Endometrial microvascular endothelial cells (primary cell): Measurements from ENCODE around the gene CDC42EP1. TPM values are rescaled to one million over a fixed set of nuclear protein-coding genes. Genes with fewer than 3 reads are reported as not detected.
"Not testable (repeated sequence)": the region's sequence is repeated elsewhere in the genome, so short reads cannot be mapped to it uniquely, and the experiment has no call there.

ENCODE experiments used
- in situ Hi-C: cut with HindIII; loops from 2 replicates; pipeline ENCODE4 v1.10.0; 2017; ENCODE audit warnings: low sequenced_read_pairs, low pct_unique_long_range_greater_than_20kb; ENCODE audit errors: inconsistent ontology term
- total RNA-seq: library from RNA; depleted of rRNA; stranded (reverse); fragments of >200 nt; gene quantifications from one replicate; pipeline ENCODE4 v1.2.3, GENCODE V29; 2015; ENCODE audit errors: inconsistent ontology term

The CDC42EP1 gene
- total RNA-seq, 1 donor from 2014 or later, result 72.2 TPM

DNA sequence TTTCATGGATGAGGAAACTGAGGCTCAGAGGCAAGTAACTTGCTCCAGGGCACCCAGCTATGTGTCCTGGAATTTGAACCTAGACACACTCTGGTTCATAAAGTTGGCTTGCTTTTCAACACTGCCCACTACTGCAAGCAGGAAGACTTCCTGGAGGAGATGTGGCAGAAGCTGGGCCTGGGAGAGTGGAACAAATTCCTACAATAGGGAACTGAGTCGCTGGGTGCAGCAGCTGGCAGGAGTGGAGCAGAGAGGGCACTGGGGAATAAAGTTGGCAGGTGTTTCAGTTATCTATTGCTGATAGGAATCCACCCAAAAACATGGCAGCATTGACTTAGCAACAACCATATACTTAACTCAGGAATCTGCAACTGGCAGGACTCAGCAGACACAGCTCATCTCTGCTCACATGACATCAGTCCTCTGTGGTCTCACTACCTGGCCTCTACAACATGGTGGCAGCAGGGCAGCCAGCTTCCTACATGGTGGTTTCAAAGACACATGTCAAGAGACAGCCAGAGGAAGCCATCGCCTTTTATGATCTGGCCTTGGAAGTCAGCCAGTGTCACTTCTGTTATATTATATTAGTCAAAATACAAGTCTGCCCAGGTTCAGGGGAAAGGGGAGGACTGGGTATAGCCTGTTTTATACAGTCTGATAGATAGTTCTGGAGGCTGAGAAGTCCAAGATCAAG, 30.5 kb upstream of the CDC42EP1 start:
- in situ Hi-C loops, result no loop called here

DNA sequence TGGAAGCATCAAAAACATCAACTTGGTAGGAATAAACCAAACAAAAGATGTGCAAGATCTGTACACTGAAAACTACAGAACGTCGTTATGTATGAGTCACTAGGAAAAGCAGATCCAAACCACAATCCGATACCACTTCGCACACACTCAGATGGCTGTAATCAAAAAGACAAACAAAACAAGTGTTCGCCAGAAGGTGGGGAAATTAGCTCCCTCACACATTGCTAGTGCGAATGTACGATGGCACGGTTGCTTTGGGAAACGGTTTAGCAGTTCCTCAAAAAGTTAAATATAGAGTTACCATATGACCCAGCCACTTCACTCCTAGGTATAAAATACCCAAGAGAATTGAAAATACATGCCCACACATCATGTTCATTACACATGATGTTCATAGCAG, 26.3 kb upstream of the CDC42EP1 start:
- in situ Hi-C loops, result no loop called here

DNA sequence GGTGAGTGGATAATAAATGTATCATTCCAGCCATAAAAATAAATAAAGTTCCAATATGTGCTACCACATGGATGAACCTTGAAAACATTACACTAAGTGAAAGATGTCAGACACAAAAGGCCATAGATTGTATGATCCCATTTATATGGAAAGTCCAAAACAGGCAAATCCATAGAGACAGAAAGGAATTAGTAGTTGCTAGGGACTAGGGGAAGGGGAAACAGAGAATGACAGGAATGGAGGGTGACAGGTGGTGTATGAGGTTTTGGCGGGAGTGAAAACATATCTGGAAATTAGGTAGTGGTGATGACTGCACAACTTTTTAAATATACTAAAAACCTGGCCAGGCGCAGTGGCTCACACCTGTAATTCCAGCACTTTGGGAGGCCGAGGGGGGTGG, 25.8 kb upstream of the CDC42EP1 start:
- in situ Hi-C loops, result no loop called here

DNA sequence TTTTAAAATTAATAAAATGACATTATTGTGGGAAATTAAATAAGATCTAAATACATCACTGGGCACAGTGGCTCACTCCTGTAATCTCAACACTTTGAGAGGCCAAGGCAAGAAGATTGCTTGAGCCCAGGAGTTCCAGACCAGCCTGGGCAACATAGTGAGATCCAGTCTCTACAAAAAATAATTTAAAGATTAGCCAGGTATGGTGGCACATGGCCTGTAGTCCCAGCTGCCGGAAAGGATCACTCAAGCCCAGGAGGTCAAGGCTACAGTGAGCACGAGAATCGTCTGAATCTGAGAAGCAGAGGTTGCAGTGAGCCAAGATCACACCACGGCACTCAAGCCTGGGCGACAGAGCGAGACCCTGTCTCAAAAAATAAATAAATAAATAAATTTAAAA, 25.1 kb upstream of the CDC42EP1 start:
- in situ Hi-C loops, result no loop called here

DNA sequence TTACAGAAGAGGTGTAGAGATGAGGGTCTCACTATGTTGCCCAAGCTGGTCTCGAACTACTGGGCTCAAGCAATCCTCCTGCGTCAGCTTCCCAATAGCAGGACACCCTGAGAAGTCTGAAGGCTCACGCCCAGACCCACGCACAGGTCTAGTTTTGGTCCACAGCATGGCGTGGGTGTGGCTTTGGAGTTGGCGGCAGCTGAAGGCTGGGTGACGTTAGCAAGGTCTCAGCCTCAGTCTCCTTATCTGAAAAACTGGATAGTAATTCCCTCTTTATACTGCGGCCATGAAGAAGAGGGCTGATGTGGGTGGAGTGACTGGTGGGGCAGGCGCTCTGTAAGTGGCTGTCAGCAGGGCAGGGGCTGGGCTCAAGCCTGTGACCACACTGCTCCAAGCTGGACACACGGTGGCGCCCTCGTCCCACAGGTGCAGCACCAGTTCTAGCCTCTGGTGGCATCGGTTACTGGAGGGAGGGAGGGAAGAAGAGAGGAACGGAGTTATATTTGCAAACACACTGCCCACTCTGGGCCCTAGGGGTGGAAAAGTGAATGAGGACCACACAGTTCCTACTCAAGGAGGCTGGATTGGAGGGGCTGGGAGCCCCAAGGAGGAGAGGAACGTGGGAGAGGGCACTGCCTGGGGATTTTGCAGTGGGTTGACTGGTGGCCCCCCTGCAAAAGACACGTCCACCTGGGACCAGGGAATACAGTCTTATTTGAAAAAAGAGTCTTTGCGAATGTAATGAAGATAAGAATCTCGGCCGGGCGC, 21.5 kb upstream of the CDC42EP1 start:
- in situ Hi-C loops, result no loop called here

DNA sequence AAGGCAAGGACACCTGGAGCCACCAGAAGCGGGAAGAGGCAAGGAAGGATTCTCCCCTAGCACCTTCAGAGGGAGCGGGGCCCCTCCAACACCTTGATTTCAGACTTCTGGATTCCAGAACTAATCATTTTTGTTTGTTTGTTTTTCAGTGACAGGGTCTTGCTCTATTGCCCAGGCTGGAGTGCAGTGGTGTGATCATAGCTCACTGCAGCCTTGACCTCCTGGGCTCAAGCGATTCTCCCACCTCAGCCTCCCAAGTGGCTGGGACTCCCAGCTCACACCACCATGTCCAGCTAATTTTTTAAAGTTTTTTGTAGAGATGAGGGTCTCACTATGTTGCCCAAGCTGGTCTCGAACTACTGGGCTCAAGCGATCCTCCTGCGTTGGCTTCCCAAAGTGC, 20.5 kb upstream of the CDC42EP1 start:
- in situ Hi-C loops, result not testable (repeated sequence)

DNA sequence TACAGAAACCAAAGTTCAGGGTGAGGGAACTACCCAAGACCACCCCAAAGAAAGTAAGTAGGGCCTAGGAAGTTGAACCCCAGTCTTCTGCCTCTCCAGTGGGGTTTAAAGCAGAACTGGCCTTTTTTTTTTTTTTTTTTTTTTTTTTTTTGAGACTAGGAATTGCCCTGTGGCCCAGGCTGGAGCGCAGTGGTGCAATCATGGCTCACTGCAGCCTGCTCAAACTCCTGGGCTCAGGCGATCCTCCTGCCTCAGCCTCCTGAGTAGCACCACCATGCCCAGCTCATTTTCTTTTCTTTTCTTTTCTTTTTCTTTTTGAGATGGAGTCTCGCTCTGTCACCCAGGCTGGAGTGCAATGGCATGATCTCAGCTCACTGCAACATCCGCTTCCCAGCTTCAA, 17.9 kb upstream of the CDC42EP1 start:
- in situ Hi-C loops, result not testable (repeated sequence)

DNA sequence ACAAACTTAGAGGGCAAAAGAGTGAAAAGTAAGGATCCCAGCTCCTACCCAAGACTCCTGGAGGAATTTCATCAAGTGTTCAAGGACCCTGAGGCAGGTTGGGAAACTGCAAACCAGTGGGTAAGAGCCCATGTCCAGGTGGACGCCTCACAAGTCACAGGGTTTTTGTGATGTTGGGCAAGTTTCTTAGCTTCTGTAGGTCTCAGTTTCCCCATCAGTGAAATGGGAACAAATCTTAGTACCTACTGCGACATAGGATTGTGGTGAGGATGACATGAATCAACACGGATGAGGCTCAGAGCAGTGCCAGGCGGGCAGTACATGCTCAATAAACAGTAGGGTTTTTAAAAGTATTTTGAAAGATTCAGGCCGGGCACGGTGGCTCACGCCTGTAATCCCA, 17.3 kb upstream of the CDC42EP1 start:
- in situ Hi-C loops, result no loop called here

DNA sequence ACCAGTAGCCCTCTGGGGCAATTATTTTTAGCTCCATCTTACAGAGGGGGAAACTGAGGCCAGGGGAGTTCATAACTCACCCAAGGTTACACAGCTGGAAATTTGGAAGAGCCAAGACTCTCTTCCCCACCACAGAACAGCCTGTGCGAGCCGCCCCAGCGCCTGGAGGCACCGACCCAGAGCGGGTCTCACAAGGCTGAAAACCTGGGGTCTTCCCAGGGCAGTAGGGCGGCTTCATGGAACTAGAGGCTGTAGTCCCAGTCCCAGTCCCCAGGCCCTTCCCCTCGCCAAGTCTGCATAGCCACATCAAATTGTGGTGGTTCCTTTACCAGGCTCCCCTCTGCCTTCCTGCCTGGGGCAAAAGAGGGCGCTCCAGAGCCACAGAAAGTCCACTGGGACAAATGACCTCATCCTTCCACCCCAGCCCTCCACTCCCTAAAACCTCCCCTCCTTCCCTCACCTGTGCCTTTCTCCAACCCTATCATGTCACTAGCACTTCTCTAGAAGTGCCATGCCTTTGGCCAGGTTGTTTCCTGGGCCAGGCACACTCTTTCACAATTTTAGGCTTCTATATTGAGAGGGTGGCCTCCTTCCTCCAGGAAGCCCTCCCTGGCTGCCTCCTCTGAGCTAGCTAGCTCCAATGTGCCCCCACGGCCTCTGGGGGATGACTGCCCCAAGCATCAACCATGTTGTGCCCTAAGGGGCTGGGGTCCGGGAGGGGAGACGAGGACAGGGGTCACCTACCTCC, 15.2 kb upstream of the CDC42EP1 start:
- in situ Hi-C loops, result no loop called here

DNA sequence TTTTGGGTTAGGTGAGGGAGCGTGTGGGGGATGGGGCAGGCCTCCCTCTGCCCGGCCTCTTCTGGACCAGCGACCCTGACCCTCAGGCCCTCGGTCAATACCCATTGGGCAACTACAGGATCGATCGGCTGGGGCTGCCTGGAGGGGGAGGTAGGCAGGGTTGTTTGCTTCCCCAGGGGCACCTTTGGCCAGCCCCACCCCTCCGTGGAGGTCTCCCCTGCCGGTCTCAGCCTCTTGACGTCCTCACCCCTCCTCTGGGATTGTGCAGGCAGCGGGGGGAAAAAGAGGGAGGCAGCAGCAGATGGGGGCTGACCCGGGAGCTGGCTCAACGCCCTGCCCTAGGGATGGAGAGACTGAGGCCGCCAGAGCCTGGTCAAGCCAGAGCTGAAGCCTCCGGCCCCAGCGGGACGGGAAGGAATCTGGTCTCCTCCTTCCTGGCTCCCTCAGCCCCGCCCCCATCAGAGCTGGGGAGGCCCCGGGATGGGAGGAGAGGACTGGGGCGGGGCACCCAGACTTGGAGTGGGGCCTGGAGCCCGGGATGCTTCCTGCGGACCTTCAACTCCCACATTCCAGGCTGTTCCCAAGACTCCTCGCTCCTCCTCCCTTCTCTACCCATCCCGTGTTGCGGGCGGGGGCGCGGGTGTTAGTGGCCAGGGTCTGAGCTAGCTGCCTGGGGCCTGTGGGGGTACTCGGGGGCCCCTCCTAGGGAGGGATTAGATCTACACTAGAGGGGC, 14.4 kb upstream of the CDC42EP1 start:
- in situ Hi-C loops, result no loop called here

DNA sequence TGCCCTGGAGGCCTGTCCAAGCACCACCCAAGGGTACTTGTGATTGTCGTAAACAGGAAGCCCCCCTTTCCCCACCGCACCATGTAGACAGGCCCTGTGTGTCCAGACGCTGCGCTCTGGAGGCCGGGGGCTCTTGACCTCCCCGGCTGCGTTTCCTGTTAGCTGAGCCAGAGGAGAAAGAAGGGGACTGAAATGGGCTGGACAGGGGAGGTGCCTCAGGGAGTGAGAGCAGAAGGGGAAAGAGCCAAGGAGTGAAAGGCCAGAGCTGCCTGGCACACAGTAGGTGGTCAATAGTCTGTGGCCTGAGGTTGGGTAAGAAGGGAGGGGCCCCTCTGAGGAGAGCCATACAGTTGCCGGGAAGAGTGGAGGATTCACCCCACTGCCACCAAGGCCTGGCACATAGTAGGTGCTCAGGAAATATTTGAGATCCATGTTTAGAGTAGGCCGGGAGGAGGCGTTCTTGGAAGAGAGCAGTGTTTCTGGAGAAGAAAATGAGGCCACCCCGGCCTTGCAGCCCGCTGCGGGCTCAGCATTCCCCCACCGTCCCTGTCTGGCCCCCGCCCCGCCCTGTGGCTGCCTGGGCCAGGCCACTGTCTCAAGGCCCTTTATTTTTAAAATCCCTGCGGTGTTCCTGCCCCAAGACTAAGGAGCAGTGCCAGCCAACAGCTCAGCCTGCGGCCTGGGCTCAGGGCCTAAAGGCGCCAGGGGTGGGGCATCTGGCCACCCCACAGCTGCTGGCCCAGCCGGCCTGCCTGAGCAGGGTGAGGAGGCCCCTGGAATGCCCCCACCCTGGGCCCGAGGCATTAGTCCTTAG, 13.6 kb upstream of the CDC42EP1 start:
- in situ Hi-C loops, result no loop called here

DNA sequence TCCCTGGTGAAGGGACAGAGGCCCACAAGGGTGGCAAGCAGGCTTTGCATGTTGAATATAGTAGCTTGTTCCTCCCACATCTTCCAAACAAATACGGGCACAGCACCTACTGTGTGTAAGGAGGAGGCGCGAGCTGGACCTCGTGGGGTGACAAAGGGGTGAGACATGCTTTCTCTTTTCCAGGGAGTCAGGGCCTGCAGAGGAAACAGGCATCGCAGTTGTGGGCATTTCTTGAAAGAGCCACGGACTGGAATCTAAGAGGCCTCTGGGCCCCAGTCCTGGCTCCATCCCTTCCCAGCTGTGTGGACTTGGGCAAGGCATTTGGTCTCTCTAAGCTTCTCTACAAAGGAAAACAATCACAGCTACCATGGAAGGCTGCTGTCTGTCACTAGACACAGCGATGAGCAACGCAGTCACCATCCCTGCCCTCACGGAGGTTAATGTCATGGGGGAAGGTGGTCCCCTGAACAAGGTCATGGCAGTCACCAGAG, 13.0 kb upstream of the CDC42EP1 start:
- in situ Hi-C loops, result no loop called here

DNA sequence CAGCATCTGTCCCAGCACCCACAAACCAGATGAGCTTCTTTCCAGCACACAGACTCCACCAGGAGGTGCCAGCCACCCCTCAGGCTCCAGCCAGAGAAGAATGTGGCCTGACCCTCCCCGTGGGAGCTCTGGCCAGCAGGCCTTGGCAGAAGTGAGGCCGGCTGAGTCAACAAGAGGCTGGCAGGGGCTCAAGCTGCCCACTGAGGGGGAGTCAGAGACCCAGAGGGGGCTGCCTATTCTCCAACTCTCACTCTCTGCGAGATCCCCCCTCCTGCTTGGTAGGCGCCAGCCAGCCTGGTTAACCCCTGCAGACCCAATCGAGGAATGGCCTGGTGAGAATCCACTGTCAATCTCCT, 10.6 kb upstream of the CDC42EP1 start:
- in situ Hi-C loops, result no loop called here

DNA sequence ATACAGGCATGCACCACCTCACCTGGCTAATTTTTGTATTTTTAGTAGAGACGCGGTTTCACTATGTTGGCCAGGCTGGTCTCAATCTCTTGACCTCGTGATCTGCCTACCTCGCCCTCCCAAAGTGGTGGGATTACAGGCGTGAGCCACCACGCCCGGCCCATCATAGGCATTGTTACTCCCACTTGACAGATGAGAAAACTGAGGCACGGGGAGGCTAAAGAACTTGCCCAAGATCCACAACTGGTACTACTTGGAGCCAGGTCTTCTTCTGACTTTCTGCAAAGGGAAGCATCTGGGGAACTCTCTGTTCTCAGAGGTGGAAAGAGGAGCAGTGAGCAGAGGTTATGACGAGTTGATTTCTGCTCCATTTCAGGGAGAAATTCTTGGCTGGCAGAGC, 9.4 kb upstream of the CDC42EP1 start:
- in situ Hi-C loops, result not testable (repeated sequence)

DNA sequence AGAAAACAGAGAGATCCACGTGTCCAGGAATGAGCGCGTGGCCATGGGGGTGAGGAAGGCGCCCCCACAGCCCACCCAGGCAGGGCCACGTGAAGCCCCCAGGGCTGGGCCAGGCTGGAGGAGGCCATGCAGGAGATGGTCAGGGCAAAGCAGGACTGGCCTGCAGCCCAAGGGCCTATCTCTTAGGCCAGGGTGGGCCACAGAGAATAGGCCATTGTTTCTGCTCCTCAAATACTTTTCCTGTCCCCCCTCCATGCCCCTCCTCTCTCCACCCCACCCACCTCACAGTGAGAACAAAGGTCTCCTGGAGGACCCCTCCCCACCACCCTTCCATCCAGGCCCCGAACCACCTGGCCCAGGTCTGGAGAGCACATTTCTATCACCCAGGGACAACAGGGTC, 8.3 kb upstream of the CDC42EP1 start:
- in situ Hi-C loops, result no loop called here

DNA sequence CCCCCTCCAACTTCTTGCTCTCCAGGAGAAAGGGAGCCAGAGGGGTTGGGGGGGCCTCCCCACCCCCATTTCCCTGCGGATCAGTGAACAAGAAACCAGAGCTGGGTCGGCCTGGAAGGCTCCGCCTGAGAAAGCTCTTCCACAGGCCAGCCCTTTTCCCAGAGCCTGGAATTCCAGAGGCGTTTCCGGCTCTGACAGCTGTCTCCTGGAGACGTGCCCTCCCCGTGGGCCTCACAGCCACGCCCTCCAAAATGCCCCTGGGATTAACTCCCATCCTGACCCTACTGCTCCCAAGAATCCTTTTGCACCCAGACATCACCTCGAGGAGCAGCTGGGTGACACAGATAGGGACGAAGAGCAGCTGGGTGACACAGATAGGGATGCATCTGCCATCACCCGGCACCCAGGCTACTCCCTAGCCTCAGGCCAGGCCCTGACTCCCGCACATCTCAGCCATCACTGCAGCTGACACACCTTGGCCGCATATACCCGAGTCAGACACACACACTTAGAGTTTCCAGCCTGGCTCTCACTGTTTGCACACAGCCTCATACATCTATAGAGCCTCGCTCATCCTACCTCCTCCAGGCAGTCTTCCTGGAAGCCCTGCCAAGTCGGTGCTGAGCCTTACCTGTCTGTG, 7.6 kb upstream of the CDC42EP1 start:
- in situ Hi-C loops, result no loop called here

DNA sequence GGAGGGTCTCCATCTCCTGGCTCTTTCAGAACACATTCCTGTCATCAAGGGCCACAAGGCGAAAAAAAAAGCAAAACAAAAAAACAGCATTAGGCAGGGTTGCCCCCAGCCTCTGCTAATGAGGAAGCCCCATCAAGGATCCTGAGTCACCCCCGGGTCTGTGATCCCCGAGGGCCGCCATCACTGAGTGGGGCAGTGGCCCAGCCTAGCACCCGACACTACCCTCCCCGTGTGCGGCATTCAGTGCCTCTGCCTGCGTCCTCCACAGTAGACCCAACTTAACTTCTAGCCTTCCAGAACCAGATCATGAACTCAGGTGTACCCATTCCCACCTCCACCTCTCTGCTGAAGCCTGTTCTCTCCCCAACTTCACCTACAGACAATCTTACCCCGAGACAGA, 6.6 kb upstream of the CDC42EP1 start:
- in situ Hi-C loops, result no loop called here

DNA sequence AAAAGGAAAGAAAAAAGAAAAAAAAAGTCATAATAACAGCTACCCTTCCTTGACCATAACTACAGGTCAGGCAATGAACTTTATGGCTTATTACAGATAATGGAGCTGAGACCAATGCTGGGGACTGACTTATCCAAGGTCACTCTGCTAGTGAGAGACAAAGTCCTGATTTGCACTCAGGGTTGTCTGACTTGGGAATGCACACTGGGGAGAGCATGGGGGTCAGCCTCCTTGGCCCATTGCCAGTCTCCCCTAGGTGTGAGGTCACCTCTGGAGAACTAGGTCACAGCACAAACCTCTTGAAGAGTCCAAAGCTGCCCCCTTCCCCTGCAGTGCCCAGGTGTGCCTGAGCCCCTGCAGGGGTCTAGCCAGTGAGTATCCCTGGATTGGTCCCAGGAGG, 5.3 kb upstream of the CDC42EP1 start:
- in situ Hi-C loops, result no loop called here
